Astrocyte of the hippocampus (primary cell): Measurements from ENCODE around the gene EEFSEC.

Experiments used
- DNase-seq: peaks from one replicate; pipeline ENCODE4 v3.0.0; 2011; ENCODE audit warnings: low read depth, low spot score

The EEFSEC gene

DNA sequence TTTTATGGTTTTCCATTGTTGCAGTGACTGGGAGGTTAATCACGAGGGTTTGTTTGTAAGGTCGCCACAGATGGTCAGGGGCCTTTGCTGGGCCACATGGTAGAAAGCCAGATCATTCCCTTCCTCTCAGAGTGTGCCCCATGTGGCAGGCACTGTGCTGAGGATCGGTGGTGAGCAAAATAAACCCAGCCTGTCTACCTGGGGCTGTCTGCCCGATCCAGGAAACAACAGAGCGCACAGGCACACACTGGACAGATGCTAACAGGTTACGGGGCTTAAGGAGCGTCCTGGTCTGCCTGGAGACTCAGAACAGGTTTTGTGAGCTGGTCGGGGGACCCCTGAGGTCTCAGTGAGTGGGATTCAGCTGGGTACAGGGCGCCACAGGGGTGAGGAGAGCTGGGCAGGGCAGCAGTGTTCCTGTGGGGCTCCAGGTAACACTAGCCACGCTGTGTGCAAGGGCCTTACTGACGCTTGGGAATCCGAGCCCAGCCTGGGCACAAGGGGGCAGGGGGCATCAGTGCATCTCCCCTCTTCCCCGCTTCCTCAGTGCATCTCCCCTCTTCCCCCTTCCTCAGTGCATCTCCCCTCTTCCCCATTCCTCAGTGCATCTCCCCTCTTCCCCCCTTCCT lies 177.0 kb downstream of the EEFSEC start:
- no peak for DNase-seq

DNA sequence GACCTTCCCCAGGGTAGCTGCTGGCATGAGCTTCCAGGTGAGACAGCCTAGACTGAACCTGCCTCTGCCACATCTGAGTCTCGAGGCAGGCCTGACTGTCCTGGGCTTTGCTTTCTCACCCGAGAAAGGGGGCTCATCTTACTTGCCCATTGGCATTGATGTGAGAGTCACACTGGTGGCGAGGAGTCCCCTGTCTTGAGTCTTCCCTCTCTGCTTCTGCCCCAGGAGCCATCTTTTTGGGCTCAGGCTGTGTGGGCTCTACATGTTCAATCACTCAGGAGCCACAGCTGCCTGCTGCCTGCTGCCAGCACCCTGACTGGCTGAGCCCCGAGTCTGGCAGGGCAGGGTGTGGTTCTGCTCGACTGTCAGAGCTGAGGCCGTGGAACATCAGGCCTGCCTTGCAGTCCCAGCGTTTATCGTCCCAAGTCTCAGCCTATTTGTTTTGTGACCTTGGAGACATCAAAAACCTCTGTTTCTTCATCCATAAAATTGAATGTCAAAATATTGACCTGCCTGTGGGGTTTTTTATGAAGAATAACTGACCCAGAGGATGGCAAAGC lies 180.9 kb downstream of the EEFSEC start:
- no peak for DNase-seq

DNA sequence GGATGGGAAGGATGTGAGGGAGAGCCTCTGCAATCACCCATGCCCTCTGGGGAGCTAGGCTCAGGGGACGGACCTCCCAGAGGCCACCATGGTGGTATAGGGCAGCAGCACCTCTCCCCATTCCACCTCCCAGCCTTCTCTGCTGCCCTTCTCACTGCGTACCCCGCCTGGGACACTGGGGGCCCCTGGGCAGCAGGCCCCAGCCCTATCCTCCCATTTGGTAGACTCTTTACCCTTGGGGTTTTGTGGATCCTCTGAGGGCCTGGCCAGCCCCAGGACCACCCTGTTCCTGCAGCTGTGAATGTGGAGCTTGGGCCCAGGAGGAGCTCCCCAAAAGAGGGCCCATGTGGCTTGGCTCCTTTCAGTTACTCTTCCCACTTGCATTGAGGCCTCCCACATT lies 181.5 kb downstream of the EEFSEC start:
- DNase-seq: no peak

DNA sequence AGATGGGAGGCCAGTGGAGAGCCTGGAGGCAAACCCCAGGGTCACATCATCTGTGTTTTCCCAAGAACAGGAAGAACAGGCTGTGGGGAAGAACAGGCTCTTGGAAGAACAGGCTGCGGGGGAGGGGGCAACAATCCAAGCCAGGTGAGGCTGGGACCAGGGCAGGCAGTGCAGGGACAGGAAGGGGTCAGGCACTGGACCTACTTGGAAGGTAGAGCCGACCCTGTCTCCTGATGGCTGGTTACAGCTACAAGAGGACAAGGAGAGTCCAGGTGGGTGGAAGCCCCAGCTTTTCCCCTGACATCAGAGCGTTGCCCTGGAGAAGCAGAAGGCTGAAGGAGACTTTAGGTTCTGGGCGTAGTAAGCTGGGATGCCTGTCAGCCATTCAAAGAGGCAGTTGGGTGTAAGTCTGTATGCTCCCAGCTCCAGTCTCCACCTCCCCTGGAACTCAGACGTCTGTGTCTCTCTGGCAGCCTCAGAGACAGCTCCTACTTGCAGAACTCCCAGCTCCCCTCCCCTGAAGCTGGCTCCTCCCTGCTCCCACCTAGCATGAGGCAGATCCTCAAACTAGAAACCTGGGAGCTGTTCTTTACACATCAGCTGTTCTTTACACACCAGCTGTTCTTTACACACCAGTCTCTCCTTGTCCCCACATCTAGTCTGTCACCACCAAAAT lies 182.5 kb downstream of the EEFSEC start:
- no peak for DNase-seq

DNA sequence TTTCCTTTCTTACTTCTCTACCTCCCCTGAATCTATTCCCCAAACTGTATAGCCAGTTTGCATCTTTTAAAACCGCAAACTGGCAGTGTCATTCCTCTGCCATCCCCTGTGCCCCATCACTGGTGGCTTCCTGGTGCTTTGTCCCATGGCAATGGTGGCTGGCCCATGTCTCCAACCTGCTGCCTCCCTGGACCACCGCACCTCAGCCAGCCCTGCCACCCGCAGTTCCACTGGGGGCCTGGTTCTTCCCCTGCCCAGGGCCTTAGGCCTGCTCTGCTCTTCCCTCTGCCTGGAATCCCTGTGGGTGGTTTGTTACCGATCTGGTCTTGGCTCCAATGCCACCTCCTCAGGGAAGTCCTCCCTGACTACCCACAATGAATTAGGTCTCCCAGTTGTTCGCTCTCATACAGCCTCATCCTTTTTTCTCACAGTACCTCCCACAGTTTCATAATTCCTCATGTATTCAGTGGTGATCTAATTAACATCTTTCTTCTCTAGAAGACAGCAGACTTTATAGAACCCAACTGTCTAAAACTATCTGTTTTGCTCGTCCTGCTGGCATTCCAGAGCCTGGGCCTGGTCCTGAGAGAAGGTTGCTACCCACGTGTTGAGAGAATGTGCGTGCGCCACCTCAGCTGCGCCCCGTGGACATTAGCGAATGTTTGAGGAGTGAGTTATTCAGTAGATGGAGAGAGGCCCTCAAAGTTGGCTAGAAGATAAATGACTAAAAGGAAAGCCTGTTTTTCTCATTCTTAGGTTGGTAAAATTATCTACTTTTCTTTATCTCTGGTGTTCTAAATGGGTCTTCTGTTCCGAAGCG lies 183.3 kb downstream of the EEFSEC start:
- no peak for DNase-seq

DNA sequence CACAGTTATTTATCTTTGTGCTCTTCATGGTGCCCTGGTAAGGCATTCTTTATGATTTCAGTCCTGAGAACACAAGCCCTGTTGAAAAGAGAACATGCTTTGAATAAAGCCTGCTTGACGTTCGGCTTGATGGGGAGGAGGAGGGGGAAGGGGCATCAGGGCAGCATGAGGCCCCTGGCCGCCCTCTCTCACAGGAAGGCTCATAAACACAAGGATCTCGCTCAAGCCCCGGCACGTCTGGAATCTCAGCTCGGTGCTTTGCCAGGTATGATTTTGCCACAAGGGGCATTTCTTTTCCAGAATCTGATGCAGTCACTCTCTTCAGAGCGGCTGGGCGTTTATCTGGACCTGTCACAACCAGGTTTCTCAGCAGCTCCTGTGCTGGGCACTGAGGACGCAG lies 184.0 kb downstream of the EEFSEC start:
- peak; percentile 68 for DNase-seq

DNA sequence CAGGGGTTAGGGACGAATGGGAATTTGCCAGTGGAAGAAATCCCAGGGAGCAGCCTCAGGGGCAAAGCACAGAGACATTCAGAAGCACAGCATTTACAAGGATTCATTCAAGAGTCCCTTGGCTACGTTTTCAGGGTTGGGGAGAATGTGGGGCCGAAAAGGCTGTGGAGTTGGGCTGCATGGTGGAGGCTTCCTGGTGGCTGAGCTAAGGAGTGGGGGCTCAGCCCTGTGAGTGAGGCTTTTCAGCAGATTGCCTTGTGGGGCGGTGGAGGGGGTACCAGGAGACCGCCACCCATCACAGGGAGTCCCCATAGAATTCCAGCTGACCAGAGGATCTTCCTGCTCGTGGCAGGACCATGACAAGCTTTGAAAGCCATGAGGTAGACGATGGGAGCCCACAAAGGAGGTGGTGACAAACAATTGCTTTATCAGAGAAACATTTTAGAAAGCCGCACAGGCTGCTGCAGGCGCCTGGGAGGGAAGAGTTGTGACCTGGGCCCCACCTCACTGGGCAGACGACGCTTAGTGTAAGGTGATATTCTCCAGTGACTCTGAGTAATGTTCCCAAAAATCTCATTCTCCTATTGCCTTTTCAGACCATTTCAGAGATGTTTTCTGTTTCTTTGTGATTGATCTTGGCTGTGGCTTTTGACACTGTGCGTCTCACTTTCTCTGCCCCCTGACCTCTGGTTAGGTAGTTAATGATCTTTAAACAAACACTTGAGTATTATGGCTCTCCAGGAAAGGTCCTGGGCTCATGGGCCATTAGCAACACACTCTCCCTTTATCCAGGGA lies 185.5 kb downstream of the EEFSEC start:
- no peak for DNase-seq

DNA sequence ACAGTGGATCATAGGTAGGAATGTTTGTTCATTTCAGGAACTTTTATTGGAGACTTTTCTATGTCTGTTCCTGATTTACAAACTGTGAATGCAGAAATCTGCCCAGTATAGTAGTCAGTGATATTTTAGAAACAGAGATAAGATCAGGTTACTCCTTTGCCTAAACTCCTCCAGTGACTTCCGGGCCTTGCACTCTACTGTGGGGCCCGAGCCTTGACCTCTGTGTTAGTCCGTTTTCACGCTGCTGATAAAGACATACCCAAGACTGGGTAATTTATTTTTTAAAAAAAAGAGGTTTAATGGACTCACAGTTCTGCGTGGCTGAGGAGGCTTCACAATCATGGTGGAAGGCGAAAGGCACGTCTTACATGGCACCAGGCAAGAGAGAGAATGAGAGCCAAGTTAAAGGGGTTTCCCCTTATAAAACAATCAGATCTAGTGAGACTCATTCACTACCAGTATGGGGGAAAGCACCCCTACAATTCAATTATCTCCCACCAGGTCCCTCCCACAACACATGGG lies 186.3 kb downstream of the EEFSEC start:
- DNase-seq: no peak

DNA sequence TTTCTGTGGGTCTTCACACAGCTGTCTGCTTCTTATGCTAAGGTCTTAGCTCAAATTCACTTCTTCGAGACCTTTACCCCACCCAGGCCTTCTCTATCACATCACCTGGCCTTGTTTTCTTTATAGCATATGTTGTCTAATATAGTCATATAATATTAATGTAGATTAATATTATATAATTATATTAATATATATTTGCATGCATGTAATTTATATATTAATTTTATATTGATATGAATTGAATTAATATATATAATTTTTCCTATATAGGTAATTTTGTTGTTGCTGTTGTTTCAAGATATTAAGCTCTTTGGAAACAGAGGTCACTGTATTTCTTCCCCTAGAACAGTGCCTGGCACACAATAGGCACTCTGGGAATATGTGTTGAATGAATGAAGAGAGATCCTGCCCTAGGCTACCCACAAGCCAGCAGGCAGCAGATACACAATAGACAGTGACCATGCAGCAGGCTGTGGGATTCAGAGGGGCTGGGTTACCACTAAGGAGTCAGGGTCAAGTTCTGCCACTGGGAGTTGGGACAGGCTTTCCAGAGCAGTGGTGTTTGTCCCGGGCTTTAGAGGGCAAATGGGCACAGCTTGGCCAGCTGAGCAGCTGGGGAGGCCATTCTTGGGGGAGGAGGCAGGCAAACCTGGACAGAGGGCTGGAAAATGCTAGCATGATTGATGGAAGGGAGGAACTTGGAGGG lies 187.1 kb downstream of the EEFSEC start:
- DNase-seq: no peak

DNA sequence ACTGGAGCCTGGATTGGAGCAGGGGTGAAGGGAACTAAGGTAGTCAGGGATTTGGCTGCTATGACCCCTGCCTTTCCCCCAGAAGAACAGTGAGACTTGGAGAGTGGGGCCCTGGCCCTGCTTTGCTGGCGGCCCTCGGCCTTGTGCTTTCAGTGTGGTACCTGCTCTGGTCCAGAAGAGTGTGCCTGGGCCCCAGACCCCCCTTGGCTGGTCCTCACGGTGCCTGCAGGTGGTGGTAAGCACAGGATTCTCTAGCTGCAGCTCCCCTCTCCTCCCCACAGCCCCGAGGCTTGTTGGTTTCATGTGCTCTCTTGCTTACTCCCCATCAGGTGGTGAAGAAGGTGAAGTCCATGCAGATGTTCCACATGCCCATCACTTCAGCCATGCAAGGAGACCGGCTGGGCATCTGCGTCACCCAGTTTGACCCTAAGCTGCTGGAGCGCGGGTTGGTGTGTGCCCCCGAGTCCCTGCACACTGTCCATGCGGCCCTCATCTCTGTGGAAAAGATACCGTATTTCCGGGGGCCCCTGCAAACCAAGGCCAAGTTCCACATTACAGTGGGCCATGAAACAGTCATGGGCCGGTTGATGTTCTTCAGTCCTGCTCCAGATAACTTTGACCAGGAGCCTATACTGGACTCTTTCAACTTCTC lies 187.7 kb downstream of the EEFSEC start:
- DNase-seq: no peak

DNA sequence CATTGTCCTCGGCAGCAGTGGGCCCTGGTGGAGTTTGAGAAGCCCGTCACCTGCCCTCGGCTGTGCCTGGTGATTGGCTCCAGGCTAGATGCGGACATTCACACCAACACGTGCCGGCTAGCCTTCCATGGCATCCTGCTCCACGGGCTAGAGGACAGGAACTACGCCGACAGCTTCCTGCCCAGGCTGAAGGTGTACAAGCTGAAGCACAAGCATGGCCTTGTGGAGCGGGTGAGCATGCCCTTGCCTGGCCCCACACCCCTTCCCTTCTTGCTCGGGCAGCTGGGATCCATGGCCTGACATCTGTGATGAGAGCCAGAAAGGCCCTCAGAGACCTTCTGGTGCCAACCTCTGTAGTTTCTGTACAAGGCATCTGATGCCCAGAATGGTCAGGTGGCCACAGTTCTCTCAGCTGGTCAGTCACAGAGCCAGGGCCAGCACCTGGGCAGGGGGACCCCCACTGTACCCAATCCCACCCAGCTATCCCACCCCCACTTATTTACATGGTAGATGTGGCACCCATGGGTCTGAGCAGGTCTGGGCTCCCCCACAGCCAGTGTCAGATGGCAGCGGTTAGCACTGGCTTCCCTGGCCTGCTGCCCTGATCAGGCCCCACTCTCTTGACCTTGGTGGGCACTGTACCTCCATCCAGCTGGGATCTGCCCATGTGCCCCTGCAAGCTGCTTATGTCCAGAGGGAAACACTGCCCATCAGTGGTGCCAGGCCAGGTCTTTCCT lies 188.5 kb downstream of the EEFSEC start:
- no peak for DNase-seq

DNA sequence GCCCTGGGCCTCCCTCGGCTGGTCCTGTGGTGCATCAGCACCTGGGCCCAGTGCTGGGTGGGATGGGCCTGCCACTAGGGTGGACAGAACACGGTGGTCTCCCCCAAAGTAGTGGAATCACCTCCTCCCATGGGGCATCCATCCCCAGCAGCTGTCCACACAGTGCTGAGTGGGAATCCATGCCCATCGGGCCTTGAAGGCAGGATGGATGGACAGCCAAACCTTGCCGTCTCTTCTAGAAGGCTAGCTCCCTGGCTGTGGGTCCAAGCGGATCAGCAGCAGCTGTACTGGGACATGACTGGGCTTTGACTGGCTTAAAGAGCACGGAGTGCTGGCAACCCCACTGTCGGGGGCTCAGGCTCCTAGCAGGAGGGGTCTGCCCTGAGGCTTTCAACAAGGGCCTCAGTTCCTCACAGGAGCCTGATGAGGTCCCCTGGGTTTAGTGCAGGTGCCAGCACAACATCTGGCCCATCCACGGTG lies 189.5 kb downstream of the EEFSEC start:
- DNase-seq: no peak

DNA sequence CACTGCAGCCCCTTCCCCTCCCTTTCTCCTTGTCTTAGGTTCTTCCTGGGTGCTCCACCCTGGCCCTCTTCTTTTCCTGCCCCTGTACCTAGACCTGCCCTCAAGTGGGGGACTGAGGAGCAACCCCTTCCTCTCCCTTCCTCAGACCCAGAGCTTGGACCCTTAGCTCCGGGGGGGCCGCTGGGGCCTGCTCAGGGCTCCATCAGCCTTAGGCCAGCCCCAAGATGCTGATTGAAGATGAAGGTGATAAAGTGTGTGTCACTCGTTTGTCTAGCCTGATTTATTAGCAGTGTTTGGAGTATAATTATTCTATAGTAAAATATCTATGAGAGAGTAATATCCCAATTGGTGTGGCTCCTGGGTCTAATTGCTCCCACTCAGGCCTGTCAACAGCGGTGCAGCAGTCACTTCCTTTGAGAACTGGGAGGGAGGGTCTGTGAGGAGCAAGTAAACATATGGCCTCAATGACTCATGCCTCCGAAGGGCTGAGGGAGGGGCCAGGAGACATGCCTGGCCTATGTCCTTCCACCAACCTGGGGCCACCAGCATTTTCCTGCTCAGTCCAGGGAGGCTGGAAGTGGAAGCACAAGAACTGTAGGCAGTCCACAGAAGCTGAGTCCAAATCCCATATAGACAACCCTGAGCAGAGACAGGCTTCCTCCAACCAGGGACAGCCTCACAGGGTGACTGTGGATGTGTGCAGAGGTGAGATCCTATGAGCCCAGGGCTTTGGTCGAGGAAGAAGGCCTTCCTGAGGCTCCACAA lies 190.2 kb downstream of the EEFSEC start:
- peak; percentile 71 for DNase-seq

DNA sequence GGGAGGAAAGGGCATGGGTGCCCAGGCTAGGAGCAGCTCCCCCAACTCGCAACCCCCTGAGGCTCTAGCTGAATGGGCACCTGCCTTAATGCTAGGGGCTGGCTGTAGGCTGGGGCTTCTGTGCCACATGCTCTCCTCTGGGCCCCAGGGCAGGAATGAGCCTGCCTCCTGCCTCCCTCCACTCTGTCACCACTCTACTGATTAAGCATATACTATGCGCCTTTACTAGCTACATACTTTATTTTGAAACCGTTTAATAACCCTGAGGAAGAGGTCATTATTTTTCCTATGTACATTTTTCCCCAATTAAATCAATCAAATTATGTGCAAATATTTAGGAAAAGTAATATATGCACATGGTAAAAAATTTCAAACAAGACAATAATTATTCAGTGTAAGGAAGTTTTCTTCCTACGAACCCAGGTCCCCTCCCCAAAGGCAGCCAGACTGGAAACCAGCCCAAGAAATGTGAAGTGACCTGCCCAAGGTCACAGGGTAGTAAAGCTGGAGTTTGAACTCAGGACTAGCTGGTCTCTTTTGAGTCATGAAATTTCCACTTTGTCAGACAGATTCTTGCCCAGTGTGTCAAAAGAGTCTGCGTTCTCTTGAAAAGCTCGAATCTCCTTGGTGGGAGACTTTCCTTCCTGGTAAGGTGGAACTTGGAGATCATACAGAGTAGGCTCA lies 190.9 kb downstream of the EEFSEC start:
- no peak for DNase-seq

DNA sequence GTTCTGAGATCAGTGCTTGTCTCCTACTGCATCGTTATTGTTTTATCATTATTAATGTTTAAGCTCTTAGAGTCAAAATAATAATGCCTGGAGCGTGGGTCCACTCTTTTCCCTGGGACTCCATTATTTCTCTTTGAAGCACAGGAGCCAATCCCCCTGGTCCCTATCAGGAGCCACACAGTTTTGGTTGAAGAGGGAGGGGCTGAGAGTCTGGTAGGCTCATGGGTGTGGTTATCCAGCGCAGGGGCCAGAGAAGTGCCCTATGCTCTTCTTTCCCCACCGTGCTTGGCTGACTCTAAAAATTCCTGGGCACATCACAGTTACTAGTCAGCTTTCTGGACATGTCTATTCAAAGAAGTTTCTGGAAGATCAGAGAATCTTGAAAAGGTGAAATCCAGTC lies 191.9 kb downstream of the EEFSEC start:
- no peak for DNase-seq

DNA sequence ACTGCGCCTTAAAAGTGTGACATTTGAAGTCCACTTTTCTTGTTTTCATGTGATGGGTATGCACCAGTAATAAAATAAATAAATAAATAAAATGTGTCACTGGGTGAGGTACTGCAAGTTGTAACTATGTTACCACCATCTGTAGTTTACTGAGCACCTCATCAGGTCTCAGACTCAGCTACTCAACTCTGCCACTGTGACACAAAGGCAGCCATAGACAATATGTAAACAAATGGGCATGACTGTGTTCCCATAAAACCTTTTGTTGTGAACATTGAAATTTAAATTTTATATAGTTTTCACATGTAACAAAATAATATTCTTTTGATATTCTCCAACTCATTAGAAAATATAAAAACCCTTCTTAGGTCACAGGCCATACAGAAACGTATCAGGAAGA lies 193.3 kb downstream of the EEFSEC start:
- DNase-seq: no peak

DNA sequence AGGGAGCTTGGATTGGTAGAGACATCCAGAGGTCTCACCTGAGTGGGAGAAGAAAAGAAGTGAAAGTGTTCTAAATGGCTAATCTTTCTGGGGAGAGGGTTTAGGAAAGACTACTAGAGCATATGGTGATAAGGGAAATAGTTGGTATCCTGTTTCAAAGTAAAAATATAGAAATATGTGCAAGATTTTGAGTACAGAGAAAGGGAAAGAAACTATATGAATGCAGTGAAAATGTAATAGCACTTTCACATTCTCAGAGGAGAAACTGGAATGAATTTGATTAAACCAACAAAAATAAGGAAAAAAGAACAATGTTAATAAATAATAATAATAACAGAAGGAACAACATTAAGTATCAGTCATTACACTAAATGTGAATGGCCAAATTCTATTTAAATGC lies 194.0 kb downstream of the EEFSEC start:
- DNase-seq: no peak

DNA sequence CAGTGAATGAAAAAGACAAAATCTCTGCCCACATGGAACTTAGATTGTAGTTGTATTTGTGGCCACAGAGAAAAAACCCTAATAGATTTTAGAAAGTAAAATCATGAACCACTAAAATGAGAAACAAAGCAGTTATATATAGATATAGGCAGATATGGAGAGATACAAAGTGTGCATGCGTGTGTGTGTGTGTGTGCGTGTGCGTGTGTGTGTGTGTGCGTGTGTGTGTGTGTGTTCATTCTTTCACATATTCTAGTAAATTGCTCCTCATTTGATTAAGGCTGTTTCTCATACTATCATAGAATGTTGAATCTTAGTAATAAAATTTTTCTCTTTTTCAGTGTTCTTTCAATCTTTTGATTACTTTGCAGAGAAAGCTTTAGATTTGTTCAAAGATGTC lies 194.8 kb downstream of the EEFSEC start:
- no peak for DNase-seq
